GM21529 (cell line): Measurements from ENCODE around the gene MYH4.

ENCODE experiments used
- ATAC-seq: cut with Tn5 transposase; IDR thresholded peaks from one replicate; pipeline ENCODE4 v1.9.1; 2021; ENCODE audit not compliant: unreplicated experiment

Gene MYH4

DNA sequence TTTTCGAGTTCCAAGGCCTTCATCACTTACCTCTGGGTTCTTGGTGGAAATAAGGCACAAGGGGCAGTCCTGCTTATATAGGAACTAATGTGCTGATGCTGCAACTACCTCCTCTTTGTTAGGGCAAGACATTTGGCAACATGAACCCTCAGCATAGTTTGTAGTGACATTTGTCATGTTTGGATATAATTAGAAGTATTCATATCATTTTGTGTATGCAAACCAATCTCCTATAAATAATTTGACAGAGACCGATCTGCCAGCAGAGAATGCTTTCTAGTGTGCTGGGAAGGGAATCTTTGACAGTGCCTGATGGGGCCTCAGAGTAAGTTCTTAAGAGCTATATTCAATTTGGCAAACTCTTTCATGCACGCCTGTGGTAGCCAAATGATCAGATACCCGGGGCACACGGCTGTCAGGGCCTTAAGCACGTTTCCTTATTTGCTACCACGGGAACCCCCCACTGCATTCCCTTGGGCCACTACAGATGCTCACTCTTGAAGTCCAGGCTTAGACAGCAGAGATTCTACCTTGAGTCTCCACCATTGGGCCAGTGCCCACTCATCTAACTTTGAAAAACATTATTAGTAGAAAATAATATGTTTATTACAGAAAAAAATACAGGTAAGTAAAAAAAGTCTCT is 47.3 kb downstream of the MYH4 start, which contains the start of gene MYH8:
MYH8 (minus strand) TSS at position 51 of the 643 bp plus-strand sequence. CDS start 1,723 bp downstream, outside the sequence.
- ATAC-seq = no peak

DNA sequence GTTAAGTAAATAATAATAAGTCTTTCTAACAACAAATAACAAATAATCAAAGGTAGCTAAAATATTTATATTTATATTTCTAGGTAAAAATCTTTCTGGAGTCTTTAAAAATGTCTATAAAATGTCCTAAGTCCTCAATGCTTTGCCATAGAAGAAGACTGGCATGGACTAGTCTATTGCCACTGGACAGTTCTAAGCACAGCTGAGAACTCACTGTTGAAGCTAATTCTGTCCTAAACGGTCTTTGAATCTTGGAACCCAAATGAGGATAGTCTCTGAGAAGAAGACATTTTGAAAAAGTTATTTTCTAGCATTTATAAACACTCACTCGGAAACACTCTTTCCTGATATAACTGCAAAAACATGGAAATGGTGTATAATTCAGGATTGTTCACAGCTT is 48.1 kb downstream of the MYH4 start:
- no peak for ATAC-seq

DNA sequence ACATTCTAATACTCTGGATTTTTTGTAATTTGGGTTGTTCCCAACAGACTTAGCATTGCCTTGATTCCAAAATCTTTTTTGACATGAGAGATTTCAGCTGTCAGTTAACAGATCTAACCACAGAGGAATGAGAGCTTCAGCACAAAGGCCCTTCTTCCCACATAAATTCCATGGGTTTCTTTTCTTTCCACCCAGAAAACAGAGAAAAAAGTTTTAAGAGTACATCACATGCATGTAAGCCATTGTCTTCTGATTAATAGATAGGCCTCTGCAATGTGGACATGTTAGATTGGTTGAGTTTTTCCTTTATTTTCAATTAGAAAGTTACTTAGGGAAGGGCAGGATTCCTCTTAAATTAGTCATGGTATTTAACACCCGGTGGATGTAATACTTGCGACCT is 48.5 kb downstream of the MYH4 start:
- no peak for ATAC-seq

DNA sequence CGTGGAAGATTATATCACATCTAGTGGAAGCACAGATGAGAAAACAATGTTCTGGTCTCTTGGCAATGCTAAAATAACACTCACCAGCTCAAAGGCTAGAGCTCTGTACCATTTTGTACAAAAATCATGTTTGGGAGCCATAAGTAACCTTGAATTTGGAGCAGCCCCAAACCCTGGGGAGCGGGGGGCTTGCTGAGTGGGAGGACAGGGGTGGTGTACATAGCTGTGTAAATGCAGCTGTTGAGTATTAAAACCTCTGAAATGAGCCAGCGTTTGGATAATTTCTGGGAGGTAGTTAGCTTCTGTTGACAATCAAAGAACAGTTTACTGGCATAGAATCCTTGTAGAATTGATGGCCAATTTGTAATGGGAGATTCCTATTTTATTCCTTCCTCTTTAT is 51.9 kb downstream of the MYH4 start:
- no peak for ATAC-seq

DNA sequence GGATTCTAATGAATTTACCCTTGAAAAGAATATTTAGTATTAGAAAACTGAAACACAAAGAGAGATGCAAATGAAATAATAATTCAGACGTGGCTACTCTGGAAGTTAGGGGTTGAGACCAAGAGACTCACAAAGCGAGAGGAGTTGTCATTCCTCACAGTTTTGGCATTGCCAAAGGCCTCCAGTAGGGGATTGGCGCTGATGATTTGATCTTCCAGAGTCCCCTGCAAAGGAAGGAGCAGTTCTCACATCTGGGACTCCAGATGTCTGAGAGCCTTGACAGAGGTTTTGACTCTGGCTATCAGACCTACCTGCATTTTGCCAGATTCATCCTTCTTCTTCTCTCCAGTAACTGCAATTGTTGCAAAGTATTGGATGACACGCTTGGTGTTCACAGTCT is 54.2 kb downstream of the MYH4 start:
- no peak for ATAC-seq

DNA sequence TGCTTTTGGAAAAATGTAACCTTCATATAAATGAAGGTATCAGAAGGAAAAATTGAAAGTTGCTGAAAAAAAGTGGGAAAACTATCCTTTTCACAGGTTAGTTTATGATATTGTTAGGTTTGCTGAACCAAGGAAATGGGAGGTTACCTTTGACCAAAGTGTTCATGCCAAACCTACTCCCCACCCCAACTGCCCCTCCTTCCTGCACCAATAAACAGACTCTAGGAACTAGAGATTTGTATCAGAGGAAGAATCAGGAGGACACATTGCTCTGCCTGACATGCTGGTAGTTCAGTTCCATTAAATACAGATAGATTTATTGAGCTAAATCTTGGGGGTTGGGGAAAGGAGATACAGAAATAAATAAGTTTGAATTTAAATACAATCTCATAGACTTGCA is 65.8 kb downstream of the MYH4 start:
- no peak for ATAC-seq

DNA sequence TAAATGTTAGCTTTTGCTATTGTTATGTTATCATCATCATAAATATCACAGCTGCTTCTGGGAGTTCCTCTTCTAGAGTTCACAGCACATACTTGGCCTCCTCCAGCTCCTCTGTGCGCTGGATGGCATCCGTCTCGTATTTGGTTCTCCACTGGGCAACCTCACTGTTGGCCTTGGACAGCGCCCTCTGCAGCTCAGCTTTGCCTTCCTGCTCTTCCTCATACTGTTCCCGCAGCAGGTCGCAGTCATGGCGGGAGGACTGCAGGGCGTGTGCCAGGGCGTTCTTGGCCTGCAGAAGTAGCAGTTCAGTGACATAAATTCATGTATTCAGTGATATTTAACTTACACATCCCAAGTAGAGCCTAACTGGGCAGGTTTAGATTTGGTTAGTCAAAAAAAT is 71.0 kb downstream of the MYH4 start:
- no peak for ATAC-seq

DNA sequence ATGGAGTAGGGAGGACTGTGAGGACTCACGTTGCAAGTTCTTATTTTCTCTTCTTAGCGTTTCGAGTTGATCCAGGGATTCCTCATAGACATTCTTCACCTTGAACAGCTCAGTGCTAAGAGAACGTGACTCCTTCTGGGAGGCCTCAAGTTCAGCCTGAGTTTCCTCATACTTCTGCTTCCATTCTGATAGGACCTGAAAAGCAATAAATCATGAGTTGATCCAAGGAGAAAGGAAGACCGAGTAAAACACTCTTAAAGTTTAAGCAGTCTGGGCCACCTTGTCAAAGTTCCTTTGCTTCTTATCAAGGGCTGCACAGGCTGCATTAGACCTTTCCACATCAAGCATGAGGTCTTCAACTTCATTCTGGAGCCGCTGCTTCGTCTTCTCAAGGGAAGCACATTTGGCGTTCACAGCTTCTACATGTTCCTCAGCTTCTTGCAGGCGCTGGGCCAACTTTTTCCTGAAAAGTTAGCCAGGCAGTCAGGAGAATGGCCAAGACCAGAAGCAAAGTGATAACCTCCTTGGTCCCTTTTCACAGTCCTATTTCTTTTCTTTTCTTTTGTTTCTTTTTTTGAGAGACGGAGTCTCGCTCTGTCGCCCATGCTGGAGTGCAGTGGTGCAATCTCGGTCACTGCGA is 72.7 kb downstream of the MYH4 start:
- no peak for ATAC-seq

DNA sequence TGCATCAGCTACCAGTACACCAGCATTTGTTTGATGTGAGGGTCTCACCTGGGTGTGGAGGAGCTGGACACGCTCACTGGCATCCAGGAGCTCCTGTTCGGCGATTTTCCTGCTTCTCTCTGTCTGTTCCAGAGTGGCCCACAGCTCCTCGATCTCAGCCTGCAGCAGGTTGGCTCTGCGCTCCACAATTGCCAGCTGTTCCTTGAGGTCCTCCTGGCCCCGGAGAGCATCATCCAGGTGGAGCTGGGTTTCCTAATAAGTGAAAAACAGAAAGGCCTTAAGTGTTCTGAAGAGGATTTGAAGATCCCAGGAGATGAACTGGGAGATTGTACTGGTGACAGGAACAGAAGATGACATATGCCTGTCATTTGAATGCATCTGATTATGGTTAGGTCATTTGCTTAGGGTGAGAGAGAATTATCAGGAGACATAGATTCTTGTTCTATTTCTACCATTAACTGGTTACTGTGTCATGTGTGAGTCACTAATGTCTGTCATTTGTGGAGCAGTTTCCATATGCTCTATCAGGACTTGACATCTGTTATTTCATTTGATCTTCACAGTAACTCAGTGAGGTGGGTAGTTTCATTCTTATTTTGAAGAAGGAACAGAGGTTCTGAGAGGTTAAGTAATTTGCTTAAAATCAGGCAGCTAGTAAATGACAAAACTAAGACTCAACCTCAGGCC is 75.0 kb downstream of the MYH4 start:
- no peak for ATAC-seq
